Natural killer cell (primary cell): ENCODE results near the gene APBA2. TPM values are rescaled to one million over a fixed set of nuclear protein-coding genes. Genes with fewer than 3 reads are reported as not detected.

Source experiments
- ATAC-seq, 3 donors: fragments of 150-1000 bp in 2 of 3; fragments of 200-7000 bp in 1 of 3; cut with Tn5 transposase; 1 replicate in 1 of 3; 2 replicates in 2 of 3; pipeline ENCODE4 v1.10.0; 2021; ENCODE audit warnings: mild to moderate bottlenecking in 2 of 3, moderate library complexity in 2 of 3
- DNase-seq, 2 donors: peaks; one replicate each; pipeline versions ENCODE4 v3.0.0 to v3.0.0-alpha.2; 2013 to 2021; ENCODE audit warnings: mixed read lengths in 1 of 2
- H3K27ac ChIP-seq: one replicate; pipeline ENCODE4 v1.5.1; 2013; ENCODE audit warnings: mild to moderate bottlenecking, low read length
- H3K27me3 ChIP-seq: one replicate; pipeline ENCODE4 v1.6.1; 2013; ENCODE audit warnings: low read length; ENCODE audit not compliant: control insufficient read depth, insufficient read depth
- H3K36me3 ChIP-seq: one replicate; pipeline ENCODE4 v1.6.1; 2013; ENCODE audit warnings: low read length; ENCODE audit not compliant: control insufficient read depth, insufficient read depth
- H3K4me1 ChIP-seq: one replicate; pipeline ENCODE4 v1.6.1; 2013; ENCODE audit warnings: low read length; ENCODE audit not compliant: control insufficient read depth, insufficient read depth
- H3K4me3 ChIP-seq: one replicate; pipeline ENCODE4 v1.5.1; 2013; ENCODE audit warnings: low read length
- H3K9me3 ChIP-seq: one replicate; pipeline ENCODE4 v1.6.1; 2013; ENCODE audit warnings: low read length; ENCODE audit not compliant: control insufficient read depth, insufficient read depth
- H3K27ac Mint-ChIP-seq, 2 donors: one replicate each; pipeline ENCODE4 v1.8.0; 2022; ENCODE audit warnings: mild to moderate bottlenecking in 2 of 2, mixed read lengths in 2 of 2, moderate library complexity in 1 of 2
- H3K27me3 Mint-ChIP-seq, 2 donors: one replicate each; pipeline ENCODE4 v1.8.0; 2022; ENCODE audit warnings: low read depth in 2 of 2, mixed read lengths in 2 of 2
- H3K36me3 Mint-ChIP-seq: one replicate; pipeline ENCODE4 v1.8.0; 2022; ENCODE audit warnings: mixed read lengths
- H3K4me1 Mint-ChIP-seq, 2 donors: one replicate each; pipeline ENCODE4 v1.8.0; 2022; ENCODE audit warnings: mixed read lengths in 2 of 2
- H3K4me3 Mint-ChIP-seq: one replicate; pipeline ENCODE4 v1.8.0; 2022; ENCODE audit warnings: mild to moderate bottlenecking, moderate library complexity, mixed read lengths
- H3K9me3 Mint-ChIP-seq, 2 donors: one replicate each; pipeline ENCODE4 v1.8.0; 2022; ENCODE audit warnings: mixed read lengths in 2 of 2
- CTCF ChIP-seq: fragments of 200-600 bp; IDR thresholded peaks from one replicate; pipeline ENCODE4 v1.8.0; 2022; ENCODE audit warnings: antibody characterized with exemption
- WGBS: methylation state at CpG from one replicate; pipeline ENCODE4 v1.1.7; 2013; ENCODE audit warnings: missing lambda C conversion rate; ENCODE audit not compliant: insufficient coverage; 5-methylcytosine and 5-hydroxymethylcytosine counted together
- intact Hi-C: fragments of 100-400 bp; cut with micrococcal nuclease; formaldehyde crosslinking; loops from one replicate; pipeline ENCODE4 v1.14.2; 2022
- total RNA-seq, 4 donors: library from RNA; stranded (reverse); fragments of 120-200 nt in 1 of 4; gene quantifications; one replicate each; pipeline versions ENCODE4 v1.2.3 to v1.2.4, GENCODE V29; 2013 to 2022

APBA2 gene
- total RNA-seq, 3 donors from 2014 or later (not counting 1 experiment from before 2014, with no cell fraction given), result 96.4 to 119 (median 97.9) TPM

- ATAC-seq (peak in 1 of 3 donors; percentile 5), DNase-seq (no peak)
- Histone ChIP-seq H3K9me3 (no peaks in the 10 kb centered on the region), H3K27me3 (no peaks in the 10 kb centered on the region), H3K27ac (no peak overlapping the region), H3K4me1 (no peaks in the 10 kb centered on the region), H3K36me3 (no peaks in the 10 kb centered on the region), H3K4me3 (no peak overlapping the region)
- no peak for TF ChIP-seq CTCF
- H3K4me3 Mint-ChIP-seq, result no peak overlapping the region
- H3K36me3 Mint-ChIP-seq, result no peaks in the 10 kb centered on the region
- H3K4me1 Mint-ChIP-seq, result peaks cover 37 to 62% of the 10 kb centered on the region in 2 donors
- intact Hi-C loops, result no loop called here
- 86% methylated on average over 13 of the region's 13 CpGs for WGBS
- H3K9me3 Mint-ChIP-seq, result no peaks in the 10 kb centered on the region
- H3K27me3 Mint-ChIP-seq, result no peaks in the 10 kb centered on the region
- H3K27ac Mint-ChIP-seq, result no peak overlapping the region
These were observed 12.2 kb downstream of the APBA2 start for GRCh38 chr15:28897861-28898585.

GRCh38 chr15:28899061-28899738 is 13.4 kb downstream of the APBA2 start:
- DNase-seq (no peak), ATAC-seq (no peak)
- Histone ChIP-seq H3K9me3 (no peaks in the 10 kb centered on the region), H3K4me3 (no peak overlapping the region), H3K27ac (no peak overlapping the region), H3K36me3 (no peaks in the 10 kb centered on the region), H3K4me1 (no peaks in the 10 kb centered on the region), H3K27me3 (no peaks in the 10 kb centered on the region)
- Mint-ChIP-seq H3K27me3 (no peaks in the 10 kb centered on the region), H3K9me3 (no peaks in the 10 kb centered on the region), H3K4me1 (peaks cover 40 to 62% of the 10 kb centered on the region in 2 donors), H3K27ac (no peak overlapping the region), H3K36me3 (no peaks in the 10 kb centered on the region), H3K4me3 (no peak overlapping the region)
- 90% methylated on average over 24 of the region's 24 CpGs for WGBS
- TF ChIP-seq CTCF, result no peak
- intact Hi-C loops, result no loop called here

GRCh38 chr15:28900041-28900891 is 14.5 kb downstream of the APBA2 start:
- Histone ChIP-seq H3K27ac (no peak overlapping the region), H3K4me1 (no peaks in the 10 kb centered on the region), H3K27me3 (no peaks in the 10 kb centered on the region), H3K4me3 (no peak overlapping the region), H3K36me3 (no peaks in the 10 kb centered on the region), H3K9me3 (no peaks in the 10 kb centered on the region)
- TF ChIP-seq CTCF, result no peak
- 89% methylated on average over 17 of the region's 18 CpGs for WGBS
- intact Hi-C loops, result no loop called here
- H3K4me1 Mint-ChIP-seq, result peaks cover 48 to 66% of the 10 kb centered on the region in 2 donors
- no peak overlapping the region for H3K4me3 Mint-ChIP-seq
- no peaks in the 10 kb centered on the region for H3K9me3 Mint-ChIP-seq
- no peaks in the 10 kb centered on the region for H3K27me3 Mint-ChIP-seq
- no peaks in the 10 kb centered on the region for H3K36me3 Mint-ChIP-seq
- ATAC-seq (no peak), DNase-seq (no peak)
- no peak overlapping the region for H3K27ac Mint-ChIP-seq
